Suppressor macrophage treated with lipopolysaccharide for 1 hour (primary cell): Measurements from ENCODE around the gene NHS.
"Not testable (repeated sequence)": the region's sequence is repeated elsewhere in the genome, so short reads cannot be mapped to it uniquely, and the experiment has no call there.

Experiments used
- DNase-seq, 3 donors: peaks; one replicate each; pipeline ENCODE4 v3.0.0-alpha.2; 2020 to 2022

Gene NHS

DNA sequence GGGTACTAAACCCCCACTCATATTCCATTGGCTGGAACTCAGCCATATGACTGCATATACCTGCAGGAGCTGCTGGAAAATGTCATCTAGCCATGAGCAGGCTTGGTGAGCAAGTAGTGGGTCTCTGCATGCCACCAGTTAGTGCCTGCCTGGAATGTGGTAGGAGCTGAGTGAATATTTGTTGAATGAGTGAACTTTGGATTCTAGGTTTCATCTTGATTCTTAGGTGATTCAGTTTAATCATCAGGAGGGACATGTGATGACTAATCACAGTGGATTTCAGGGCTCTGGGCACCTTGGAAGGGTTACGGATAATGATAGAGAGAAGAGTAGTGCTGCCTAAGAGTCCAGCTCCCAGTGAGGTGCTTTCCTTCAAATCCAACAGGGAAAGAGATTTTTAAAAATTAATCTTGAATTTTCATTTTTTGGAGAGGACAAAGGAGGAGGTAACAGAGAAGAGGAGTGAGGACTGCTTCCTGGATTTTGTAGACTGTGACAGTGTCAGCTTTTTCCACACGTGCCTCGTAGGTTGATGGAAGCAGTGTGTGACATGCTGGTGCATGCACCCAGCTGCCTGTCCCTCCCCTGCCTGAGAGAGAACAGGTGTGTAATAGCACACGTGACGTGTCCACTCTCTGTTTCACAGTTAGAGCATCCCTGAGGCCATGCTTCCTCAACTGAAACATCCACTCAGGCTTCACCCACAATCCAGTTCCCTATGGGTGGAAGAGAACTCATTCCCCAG is 30.4 kb downstream of the NHS start:
- DNase-seq = no peak

DNA sequence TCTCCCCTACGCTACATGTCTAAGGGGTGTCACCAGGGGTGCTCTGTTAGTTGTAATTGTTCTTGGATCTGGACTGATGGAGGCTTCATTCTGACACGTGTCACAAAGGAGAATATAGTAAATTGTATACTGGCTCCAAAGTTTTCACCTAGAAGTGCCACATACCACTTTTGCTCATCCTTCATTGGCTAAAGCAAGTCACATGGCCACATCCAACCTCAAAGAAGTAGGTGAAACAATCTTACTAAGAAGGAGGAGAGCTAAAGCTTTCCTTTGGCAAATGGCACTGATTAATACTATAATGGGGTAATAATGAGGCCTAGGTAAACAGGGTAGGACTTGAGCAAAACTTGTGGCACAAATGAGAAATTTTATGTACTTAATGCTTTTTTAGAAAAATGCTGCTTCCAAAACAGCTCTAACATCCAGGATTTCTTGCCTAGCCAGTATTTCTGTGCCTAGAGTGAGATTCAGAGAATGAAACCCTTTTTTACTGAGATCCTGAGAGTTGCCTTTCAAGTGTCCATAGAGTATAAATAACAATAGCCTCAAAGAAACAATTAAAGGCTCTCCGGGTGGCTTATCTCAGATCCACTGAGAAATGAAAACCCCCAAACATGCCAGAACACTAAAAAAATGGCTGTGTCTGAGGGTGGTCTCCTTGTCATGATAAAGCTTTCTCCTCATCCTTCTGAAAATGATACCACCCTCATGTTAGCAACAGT is 34.7 kb downstream of the NHS start:
- DNase-seq = no peak

DNA sequence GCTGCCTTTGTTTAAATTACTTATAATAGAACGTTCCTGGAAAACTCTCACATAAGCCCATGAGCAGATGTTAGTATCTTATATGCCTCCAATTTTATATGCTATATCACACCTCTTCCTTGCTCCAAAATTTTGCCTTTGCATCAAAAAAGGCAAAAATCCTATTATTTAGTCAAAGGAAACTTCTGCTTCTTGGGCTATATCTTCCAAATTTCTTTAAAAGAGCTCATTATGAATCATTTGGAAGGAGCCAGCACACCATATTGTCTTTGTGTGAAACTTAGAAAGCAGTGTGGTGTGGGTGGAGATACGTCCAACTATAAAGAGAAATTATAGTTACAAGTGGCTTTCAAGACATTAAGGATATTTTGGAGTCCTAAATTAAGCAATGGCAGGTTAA is 35.7 kb downstream of the NHS start:
- DNase-seq = no peak

DNA sequence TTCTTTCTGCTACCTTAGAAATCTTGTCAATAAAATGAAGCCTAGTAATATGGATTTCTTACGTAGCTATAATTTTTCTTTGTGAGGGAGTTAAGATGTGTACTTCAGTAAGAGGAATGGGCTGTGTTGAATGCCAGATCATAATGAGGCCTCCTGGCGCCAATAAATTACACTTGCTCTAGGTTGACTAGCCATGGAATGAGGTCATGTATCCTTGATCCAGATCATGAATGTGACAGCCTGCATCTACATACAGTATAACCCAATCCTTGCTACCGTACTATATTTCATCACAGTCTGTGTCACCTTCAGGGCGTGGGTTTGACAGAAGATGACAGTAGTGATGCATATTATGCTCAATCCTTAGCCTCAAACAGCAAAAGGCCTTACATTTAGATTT is 36.2 kb downstream of the NHS start:
- DNase-seq = no peak

DNA sequence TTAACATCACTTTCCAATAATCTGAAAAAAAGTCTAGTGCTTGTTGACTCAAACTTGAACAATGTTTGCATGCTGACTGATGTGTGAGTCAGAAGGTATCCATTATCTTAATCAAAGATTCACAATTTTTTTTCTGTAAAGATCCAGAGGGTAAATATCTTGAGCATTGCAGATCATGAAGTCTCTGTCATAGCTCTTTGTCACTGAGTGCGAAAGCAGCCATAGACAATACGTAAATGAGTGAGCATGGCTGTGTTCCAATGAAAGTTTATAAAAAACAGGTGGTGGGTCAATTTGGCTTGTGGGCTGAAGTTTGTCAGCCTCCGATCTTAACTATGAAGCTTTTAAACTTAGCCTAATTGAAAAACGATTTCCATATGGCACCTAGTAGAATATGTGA is 37.7 kb downstream of the NHS start:
- DNase-seq = no peak

DNA sequence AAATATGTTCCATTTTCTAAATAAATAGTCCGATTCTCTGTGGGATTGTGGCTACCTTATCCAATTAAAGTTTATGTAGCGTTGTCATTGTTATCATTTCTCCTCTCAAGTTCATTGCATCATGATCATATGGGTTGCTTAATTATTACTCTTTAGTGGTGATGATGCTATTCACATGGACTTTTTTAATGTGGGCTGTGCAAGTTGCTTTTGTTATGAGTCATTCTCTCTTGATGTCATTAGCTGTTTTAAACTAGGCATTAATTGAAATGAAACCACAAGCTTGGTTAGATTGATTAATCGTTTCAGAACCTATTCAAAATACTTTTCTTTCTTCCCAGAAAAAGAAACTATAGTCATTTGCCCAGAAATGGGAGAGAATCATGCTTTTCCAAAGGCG is 38.2 kb downstream of the NHS start:
- DNase-seq = peak; percentile 35 to 72 (median 63)

DNA sequence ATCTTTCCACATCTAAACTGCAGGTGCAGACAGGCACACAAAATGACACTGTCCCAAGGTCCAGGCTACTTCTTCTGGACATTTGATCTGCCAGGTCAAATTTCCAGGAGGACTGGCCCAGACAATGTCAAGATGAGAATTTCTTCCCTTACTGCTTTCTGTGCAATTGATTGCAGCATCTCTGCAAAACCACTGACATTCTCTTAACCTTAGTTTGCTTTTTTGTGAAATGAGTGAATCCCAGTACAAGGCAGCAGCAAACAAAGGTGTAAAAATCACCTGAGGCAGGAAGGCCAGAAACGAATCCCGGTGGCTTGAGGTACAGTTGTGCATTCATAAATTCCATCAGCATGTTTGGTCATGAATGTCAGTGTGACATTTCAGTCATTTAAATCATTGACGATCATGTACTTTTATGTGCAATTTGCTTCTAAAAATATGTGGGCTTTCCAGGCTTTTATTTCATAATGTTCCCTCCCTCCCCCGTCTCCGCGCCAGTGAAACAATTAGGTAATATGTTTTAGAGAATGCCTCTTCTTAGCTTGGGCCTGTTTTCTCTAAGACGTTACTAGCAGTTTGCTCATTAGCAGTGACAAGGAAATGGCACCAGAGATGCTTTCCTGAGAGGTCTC is 39.1 kb downstream of the NHS start:
- DNase-seq = peak in 1 of 3 donors; percentile 5

DNA sequence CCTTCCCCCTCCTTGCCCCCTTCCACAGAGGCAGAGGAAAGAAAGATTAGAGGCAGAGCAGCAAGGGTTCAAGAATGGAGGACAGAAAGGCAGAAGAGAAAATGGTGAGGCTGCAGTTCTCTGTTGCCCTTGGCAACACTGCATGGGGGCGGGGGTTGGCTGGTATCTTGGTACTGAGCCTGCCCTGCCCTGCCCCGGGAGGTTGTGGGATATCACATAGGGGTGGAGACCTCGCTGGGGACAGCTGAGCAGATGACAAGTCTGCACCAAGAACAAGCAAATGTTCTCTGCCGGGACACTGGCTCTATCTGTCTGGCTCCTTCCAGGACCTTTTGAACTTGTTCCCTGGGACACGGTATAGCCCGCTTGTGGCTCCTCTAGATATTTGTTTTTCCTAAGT is 39.8 kb downstream of the NHS start:
- peak in 1 of 3 donors; percentile 6 for DNase-seq

DNA sequence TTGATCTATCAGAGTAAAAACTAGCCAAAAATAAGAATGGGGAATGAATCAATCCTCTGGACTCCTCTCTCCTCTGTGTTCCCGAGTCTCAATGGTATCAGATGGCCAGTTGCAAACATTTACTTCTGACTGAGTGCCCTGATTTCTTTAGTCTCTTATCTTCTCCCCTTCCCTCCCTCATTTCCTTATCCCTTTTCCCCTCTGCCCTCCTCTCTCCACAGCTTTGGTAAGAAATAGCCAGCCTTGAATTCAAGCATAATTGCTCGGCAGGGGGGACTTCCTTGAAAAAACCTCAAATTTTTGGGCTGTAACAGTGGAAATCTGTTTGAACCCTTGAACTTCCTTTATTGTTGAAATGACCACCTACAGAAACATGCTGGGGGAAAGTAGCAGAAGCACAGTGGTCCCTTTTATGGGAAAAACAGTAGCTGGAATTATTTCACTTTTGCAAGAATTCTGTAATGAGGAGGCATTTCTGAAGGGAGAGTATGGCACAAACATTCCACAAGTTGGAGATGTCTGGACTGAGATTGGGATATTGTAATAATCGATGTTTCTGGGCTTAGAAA is 40.3 kb downstream of the NHS start:
- DNase-seq = peak; percentile 16 to 24 (median 18)

DNA sequence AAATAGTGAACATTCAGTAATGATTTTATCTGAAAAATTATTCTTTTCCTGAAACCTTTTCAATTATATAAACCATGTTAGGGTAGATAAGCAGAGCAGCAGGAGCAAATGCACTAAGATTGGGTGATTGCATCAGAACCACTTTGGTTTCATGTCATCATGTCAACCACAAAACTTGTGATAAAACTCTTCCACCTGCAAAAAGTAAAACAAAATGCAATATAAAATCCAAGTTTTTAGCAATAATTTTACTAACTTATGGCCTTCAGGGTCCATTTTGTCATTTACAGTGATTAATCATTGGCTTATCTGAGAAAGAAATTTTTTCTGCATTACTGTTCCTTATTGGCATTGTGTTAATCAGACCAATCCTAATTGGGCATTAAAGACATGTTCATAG is 42.4 kb downstream of the NHS start:
- DNase-seq = no peak

DNA sequence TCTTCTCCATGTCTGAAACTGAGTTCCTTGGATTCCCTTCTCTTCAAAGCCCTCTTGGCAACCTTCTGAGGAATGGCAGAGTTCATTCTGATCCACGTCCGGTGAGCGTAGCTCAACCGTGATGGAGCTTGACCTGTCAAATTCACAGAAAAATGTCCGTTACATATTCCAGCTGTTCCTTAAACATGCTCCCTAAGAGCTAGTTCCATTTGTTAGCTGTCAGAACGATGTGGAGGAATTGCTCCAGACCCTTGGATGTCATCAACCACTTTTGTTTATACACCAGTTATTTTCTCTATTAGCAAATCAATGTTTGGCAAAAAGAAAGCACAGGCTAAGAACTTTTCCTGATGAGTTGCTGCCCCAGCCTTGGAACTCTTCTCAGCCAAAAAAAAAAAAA is 50.1 kb downstream of the NHS start:
- DNase-seq = no peak

DNA sequence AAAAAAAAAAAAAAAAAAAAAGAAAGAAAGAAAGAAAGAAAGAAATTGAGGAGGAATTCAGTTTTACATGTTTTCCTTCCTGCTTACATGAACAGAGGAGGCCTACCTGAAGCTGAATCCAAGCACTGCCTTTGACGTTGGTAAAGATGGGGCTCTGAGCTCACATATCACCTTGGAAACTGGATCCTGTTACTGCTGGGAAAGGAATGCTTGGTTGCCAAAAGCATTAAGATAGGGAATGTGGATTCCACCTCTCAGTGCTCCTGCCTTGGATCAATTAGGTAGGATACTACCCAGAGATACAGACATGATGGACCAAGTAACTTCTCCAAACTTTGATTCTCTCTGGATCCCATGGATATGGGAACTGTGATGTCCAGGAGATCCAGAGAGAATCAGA is 50.6 kb downstream of the NHS start:
- DNase-seq = no peak

DNA sequence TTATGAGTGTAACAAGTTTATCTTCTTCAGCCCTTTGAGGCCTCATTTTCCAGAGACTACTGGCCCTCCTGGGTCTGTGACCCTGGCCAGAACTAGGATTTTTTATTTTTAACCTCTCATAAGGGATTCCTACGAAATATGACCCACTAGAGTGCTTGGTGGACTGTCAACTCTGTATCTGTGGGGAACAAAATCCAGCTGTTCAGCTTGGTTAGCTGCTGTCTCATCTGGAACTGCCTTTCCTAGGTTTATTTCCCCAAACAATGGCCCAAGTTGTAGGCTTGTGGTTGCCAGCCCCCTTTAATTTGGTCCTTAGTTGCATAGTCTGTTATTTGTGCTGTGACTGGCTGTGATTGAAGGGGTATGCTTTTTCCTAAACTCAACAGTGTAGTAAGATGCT is 56.2 kb downstream of the NHS start:
- no peak for DNase-seq

DNA sequence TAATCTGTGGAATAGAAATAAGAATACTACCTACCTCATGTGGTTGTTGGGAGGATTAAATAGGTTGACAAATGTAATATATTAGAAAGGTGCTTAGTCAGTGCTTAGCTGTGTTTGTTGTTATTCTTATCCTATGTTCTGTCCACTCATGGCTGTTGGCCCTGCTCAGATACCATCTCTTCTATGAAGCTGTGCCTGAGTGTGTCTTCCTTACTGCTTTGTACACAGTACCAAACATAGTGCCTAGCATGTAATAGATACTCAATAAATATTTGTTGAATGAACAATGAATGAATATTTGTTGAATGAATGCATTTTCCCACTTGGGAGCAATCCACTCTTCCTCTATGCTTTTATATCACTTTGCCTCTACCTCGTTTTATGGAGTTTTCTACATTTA is 57.2 kb downstream of the NHS start:
- DNase-seq = no peak

DNA sequence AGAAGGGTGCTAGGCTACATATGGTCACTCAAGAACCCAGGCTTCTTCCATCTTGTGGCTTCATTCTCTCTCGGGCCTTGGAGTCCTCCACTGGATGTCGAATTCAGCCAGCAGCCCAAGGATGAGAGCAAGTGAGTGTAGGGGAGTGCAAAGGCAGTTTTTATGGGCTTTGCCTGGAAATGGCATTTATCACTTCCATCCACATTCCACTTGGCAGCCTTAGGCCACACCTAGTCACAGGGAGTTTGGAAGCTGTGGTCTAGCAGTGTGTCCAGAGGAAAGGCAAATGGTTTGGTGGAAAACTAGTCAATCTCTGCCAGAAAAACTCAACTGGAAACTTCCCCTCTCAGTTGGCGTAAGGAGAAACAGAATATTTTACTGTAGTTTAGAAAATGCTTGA is 59.0 kb downstream of the NHS start:
- no peak for DNase-seq

DNA sequence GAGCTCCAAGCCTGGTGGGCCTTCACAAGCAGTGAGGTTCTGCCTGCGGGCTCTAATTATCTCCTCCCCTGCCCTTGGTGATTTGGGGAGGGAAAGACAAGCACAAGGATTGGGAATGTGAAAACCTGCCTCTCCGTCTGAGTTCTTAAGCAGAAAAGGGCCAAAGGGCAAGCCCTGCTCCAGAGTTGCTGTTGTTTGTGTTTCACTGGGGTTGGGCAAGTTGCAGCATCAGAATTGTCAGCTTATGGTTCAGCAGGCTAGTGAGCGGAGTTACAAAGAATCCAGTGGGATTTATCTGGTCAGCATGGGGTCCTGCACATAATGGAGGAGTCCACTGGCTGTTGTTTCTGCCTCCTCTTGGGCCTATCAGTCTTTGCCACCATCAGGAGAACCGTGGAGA is 60.5 kb downstream of the NHS start:
- no peak for DNase-seq

DNA sequence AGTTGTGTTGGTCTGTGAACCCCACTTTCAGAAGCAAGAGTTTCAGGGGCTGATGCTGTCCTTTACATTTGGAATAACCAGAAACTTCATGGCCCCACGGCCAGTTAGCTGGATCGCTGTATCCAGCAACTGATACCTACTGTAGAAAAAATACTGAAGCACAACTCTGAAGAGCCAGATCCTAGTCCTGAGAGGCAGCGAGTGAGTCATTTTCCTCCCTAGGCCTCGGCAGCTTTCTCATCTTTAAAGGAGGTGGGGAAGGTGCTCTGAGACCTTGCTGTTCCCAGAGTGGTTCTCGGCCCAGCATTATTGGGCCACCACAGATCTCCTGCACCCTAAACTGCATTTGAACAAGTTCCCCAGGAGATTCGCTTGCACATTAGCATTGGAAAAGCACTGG is 63.2 kb downstream of the NHS start:
- no peak for DNase-seq

DNA sequence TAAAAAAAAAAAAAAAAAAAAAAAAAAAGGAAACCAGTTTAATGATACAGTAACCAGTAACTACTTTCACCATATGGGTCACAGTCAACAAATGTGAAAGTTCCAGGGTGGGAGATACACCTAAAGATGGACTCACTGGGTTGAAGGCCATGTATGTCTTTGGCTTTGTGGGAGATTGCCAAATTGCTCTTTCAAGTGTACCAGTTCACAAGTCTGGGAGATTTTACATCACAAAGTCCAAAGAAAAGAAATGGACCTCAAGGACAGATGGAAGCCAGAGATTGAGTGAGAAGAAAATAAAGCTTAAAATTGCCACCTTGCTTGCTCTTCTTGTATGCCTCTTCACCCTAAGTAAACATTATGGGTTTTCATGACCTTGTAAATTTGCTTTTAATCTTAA is 65.3 kb downstream of the NHS start:
- no peak for DNase-seq

DNA sequence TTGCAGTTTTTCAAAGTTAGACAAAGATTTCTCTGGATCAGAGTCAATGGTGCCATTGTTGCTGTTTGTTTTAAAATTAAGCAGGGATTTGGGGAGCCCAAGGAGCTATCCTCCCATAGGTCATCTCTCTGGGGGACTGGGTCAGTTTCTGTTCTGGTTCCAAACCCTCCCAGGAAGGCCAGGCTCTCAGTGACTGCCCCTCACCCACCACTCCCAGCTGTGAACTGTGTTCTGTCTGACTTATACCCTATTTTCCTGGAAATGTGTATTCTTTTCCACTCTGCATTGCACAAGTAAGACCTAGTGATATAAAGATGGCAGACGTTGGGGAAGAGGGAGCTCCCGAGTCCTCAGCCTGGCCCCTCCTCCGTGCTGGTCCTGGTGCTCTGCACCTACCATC is 65.8 kb downstream of the NHS start:
- DNase-seq = no peak

DNA sequence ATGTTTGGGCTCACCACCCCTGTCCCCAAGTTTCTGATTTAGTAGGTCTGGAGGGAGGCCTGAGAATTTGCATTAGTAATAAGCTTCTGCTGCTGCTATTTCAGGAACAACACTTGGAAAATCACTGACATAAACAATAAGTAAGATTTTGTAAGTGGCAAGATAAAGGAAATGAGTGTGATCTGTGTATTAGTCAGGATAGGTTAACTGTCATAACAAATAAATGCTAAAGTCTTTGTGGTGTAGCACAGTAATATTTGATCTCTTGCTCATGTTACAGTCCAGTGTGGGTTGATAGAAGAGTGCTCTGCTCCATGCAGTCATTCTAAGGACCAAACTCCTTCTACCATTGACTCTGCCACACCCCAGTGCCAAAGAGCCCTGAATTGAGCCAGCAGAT is 67.0 kb downstream of the NHS start:
- DNase-seq = peak in 2 of 3 donors; percentile 7 to 41

DNA sequence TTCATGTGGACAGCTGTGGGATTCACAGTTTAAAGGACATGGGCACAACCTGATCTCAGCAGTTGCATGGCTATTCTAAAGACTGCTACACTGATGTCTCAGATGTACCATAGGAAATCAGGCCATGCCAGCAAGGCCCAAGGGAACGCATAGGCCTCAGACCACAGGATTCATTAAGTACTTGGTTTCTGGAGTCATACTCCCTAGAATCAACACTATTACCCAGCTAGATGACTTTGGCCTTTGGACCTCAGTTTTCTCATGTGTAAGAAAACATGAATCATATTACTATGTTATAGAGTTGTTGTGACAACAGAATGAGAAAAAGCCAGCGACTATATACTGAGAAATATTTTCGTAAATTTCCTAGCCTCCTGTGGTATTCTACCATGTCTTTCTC is 67.9 kb downstream of the NHS start:
- no peak for DNase-seq

DNA sequence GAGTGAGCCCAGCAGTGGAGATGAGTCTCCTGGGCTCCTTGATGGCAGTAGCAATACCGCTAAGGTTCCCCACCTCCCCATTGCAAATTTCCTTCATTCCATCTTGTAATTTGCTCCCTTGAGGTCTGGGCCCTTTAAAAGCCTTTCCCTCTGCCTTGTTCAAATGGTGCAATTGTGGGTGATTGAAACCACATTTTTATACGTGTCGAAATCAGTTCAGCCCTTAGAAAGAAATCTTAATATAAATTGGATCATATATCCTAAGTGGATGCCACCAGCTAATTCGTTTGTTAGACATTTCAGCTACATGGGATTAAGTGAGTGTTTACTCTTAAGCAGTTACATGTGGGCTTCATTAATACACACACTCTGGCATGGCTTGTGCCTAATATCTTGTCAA is 68.6 kb downstream of the NHS start:
- DNase-seq = no peak

DNA sequence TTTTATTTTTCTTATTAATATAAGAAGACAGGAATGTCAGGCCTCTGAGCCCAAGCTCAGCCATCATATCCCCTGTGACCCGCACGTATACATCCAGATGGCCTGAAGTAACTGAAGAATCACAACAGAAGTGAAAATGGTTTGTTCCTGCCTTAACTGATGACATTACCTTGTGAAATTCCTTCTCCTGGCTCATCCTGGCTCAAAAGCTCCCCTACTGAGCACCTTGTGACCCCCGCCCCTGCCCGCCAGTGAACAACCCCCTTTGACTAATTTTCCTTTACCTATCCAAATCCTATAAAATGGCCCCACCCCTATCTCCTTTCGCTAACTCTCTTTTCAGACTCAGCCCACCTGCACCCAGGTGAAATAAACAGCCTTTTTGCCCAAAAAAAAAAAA is 71.3 kb downstream of the NHS start:
- DNase-seq = not testable (repeated sequence)

DNA sequence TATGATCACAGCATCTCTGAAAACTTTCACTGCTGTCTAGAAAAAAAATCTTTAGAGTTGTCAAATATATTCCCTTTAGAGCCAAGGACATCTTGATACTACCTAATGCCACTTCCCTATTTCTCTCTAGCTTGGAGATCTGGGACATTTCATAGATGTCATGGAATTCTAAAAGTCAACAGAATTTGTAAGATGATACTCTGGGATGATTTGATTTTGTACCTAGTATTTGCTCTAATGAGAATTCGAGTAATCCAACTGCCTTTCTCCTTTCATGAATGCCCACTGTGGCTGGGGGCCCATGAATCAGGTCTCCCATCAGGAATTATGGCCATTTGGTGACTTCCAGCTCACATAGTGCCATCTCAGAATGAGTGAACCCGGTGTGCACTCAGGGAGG is 73.2 kb downstream of the NHS start:
- no peak for DNase-seq
